ENCODE measurements around the gene UNC13C. TPM values are rescaled to one million over a fixed set of nuclear protein-coding genes. Genes with fewer than 3 reads are reported as not detected.

UNC13C gene
- total RNA-seq, 2 experiments from 2014 or later, result not detected

DNA sequence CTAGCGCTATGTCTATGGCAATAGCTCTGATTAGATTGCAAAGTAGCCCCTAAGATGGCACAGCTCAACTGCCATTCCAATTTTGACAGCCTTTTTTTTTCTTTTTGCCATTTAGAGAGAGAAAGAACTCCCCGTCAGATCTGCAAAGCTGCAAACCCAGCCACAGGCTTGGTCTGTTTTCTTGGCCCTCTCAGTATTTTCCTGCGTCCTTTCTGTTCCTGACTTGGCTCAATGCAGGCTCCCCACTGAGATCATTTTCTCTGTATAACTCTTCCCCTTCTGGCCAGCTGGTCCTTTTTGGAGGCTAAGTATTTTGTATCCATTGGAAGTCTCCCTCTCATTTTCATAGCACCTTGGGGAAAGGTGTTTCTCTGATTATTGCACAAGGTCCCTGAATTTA is 386.7 kb downstream of the UNC13C start:
- Histone ChIP-seq H2AFZ (ENCODE audit: low read length) (no peak overlapping the region), H3K4me3 (ENCODE audit: low read depth, low read length, poor library complexity, severe bottlenecking) (no peak overlapping the region), H3K36me3 (ENCODE audit: insufficient read depth, low read length) (no peaks in the 10 kb centered on the region), H3K4me2 (ENCODE audit: low read length) (no peak overlapping the region), H3K79me2 (ENCODE audit: insufficient read depth, low read depth, low read length) (no peaks in the 10 kb centered on the region), H3K9me2 (ENCODE audit: insufficient read depth, low read length) (no peaks in the 10 kb centered on the region), H3K9me3 (ENCODE audit: low read length) (no peaks in the 10 kb centered on the region), H4K20me1 (ENCODE audit: insufficient read depth, low read length) (no peaks in the 10 kb centered on the region), H3K27ac (ENCODE audit: low read depth, low read length, poor library complexity, severe bottlenecking) (no peak overlapping the region), H3K4me1 (ENCODE audit: insufficient read depth, low read length, poor library complexity, severe bottlenecking) (no peaks in the 10 kb centered on the region)
- intact Hi-C loops (cut with micrococcal nuclease; ENCODE audit: unreplicated experiment), result no loop called here
- CTCF ChIA-PET (ENCODE audit: unreplicated experiment), result no interaction called here
- BruUV-seq (replicated peaks), result no TSS peak
- no peak for DNase-seq (ENCODE audit: low spot score)
- POLR2A ChIA-PET, result no interaction called here
- TF ChIP-seq EZH2phosphoT487 (IDR thresholded peaks at IDR 0.05; ENCODE audit: borderline replicate concordance, low read depth, low read length), result no peak
- TF ChIP-seq, protein P1, sequence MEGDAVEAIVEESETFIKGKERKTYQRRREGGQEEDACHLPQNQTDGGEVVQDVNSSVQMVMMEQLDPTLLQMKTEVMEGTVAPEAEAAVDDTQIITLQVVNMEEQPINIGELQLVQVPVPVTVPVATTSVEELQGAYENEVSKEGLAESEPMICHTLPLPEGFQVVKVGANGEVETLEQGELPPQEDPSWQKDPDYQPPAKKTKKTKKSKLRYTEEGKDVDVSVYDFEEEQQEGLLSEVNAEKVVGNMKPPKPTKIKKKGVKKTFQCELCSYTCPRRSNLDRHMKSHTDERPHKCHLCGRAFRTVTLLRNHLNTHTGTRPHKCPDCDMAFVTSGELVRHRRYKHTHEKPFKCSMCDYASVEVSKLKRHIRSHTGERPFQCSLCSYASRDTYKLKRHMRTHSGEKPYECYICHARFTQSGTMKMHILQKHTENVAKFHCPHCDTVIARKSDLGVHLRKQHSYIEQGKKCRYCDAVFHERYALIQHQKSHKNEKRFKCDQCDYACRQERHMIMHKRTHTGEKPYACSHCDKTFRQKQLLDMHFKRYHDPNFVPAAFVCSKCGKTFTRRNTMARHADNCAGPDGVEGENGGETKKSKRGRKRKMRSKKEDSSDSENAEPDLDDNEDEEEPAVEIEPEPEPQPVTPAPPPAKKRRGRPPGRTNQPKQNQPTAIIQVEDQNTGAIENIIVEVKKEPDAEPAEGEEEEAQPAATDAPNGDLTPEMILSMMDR (conservative IDR thresholded peaks at IDR 0.05; ENCODE audit: low read length), result no peak

DNA sequence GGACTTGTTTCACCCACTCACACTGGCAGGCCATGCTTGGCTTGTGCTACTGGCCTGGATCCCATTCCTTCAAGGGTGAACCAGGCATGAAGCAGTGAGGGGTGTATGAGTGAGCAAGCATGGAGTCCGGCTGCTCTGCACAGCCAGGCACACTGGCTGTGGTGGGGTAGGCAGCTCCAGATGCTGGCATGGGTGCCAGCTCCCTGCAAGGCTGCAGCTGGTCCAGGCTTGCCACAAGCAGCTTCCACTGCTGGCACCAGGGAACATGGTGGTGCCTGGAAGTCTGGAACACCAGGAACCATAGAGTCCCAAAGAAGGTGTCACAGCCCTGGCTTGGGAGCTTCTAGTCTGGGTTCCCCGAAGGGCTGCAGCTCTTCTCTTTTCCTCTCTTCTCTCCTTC is 395.1 kb downstream of the UNC13C start:
- Histone ChIP-seq H3K9me3 (ENCODE audit: low read length) (no peaks in the 10 kb centered on the region), H3K9me2 (ENCODE audit: insufficient read depth, low read length) (no peaks in the 10 kb centered on the region), H3K36me3 (ENCODE audit: insufficient read depth, low read length) (no peaks in the 10 kb centered on the region), H3K4me2 (ENCODE audit: low read length) (no peak overlapping the region), H4K20me1 (ENCODE audit: insufficient read depth, low read length) (no peaks in the 10 kb centered on the region), H3K4me1 (ENCODE audit: insufficient read depth, low read length, poor library complexity, severe bottlenecking) (no peaks in the 10 kb centered on the region), H2AFZ (ENCODE audit: low read length) (no peak overlapping the region), H3K79me2 (ENCODE audit: insufficient read depth, low read depth, low read length) (no peaks in the 10 kb centered on the region), H3K27ac (ENCODE audit: low read depth, low read length, poor library complexity, severe bottlenecking) (no peak overlapping the region), H3K4me3 (ENCODE audit: low read depth, low read length, poor library complexity, severe bottlenecking) (no peak overlapping the region)
- no peak for DNase-seq (ENCODE audit: low spot score)
- POLR2A ChIA-PET, result interaction anchor here (0.5 to 1.6 kb wide), 2 partner anchors 11 to 1086 kb away, joined by 3 to 4 read pairs; no protein-coding TSS in a partner anchor
- TF ChIP-seq EZH2phosphoT487 (IDR thresholded peaks at IDR 0.05; ENCODE audit: borderline replicate concordance, low read depth, low read length), result no peak
- TF ChIP-seq, protein P1 (conservative IDR thresholded peaks at IDR 0.05; ENCODE audit: low read length), result no peak
- CTCF ChIA-PET (ENCODE audit: unreplicated experiment), result no interaction called here
- BruUV-seq (replicated peaks), result no TSS peak
- intact Hi-C loops (cut with micrococcal nuclease; ENCODE audit: unreplicated experiment), result no loop called here

DNA sequence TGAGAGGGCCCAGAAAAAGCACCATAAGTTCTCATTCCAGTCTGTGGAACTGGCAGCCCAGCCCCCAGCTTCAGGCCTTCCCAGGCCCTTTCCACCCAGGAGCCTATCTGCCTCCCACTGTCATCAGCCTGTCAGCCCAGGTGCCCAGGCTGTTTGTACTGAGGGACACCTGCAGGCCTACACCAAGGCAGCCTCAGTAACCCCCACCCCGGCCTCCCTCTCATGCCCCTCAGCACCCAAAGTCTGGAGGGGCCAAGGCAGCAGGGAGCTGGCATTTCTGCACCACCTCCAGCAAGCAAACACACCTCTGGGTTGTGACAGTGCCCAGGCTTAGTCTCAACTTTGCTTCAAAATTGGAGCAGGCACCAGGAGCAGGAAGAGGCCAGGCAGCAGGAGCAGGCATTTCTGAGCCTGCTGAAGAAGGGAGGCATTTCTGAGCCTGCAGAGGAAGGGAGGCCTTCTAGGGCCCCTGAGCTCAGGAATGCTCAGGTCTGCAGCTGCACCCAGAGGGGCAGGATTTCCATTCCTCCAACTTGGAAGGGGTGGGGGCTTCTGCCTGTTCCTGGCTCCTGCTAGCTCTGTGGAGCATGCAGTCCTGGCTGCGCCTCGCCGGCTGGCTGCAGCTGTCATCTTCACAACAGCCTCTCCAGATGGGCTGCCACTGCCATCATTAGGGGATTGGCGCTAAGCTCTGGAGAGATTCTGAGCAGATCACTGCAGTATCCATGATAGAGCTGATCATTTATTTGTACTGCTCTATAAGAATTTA is 396.1 kb downstream of the UNC13C start:
- no peak overlapping the region for H3K4me3 ChIP-seq (ENCODE audit: low read depth, low read length, poor library complexity, severe bottlenecking)
- H3K9me3 ChIP-seq (ENCODE audit: low read length), result no peaks in the 10 kb centered on the region
- TF ChIP-seq, protein P1 (conservative IDR thresholded peaks at IDR 0.05; ENCODE audit: low read length), result no peak
- TF ChIP-seq EZH2phosphoT487 (IDR thresholded peaks at IDR 0.05; ENCODE audit: borderline replicate concordance, low read depth, low read length), result no peak
- no peak overlapping the region for H2AFZ ChIP-seq (ENCODE audit: low read length)
- intact Hi-C loops (cut with micrococcal nuclease; ENCODE audit: unreplicated experiment), result no loop called here
- POLR2A ChIA-PET, result interaction anchor here (1.6 kb wide), 1 partner anchor 12 kb away, joined by 4 read pairs; no protein-coding TSS in a partner anchor
- H3K9me2 ChIP-seq (ENCODE audit: insufficient read depth, low read length), result no peaks in the 10 kb centered on the region
- no peaks in the 10 kb centered on the region for H3K4me1 ChIP-seq (ENCODE audit: insufficient read depth, low read length, poor library complexity, severe bottlenecking)
- no peaks in the 10 kb centered on the region for H3K79me2 ChIP-seq (ENCODE audit: insufficient read depth, low read depth, low read length)
- H4K20me1 ChIP-seq (ENCODE audit: insufficient read depth, low read length), result no peaks in the 10 kb centered on the region
- no peak overlapping the region for H3K4me2 ChIP-seq (ENCODE audit: low read length)
- BruUV-seq (replicated peaks), result no TSS peak
- DNase-seq (ENCODE audit: low spot score), result no peak
- H3K27ac ChIP-seq (ENCODE audit: low read depth, low read length, poor library complexity, severe bottlenecking), result no peak overlapping the region
- no peaks in the 10 kb centered on the region for H3K36me3 ChIP-seq (ENCODE audit: insufficient read depth, low read length)
- CTCF ChIA-PET (ENCODE audit: unreplicated experiment), result no interaction called here

All from OCI-LY7 (cell line).